ENCODE data around the gene TCHHL1.

Gene TCHHL1

GRCh38 chr1:152089014-152089674 lies at the start of gene TCHHL1:
TSS of gene TCHHL1 (minus strand) at chr1:152089064. CDS start at chr1:152088143, 921 bp downstream.
- TF ChIP-seq, protein P1, sequence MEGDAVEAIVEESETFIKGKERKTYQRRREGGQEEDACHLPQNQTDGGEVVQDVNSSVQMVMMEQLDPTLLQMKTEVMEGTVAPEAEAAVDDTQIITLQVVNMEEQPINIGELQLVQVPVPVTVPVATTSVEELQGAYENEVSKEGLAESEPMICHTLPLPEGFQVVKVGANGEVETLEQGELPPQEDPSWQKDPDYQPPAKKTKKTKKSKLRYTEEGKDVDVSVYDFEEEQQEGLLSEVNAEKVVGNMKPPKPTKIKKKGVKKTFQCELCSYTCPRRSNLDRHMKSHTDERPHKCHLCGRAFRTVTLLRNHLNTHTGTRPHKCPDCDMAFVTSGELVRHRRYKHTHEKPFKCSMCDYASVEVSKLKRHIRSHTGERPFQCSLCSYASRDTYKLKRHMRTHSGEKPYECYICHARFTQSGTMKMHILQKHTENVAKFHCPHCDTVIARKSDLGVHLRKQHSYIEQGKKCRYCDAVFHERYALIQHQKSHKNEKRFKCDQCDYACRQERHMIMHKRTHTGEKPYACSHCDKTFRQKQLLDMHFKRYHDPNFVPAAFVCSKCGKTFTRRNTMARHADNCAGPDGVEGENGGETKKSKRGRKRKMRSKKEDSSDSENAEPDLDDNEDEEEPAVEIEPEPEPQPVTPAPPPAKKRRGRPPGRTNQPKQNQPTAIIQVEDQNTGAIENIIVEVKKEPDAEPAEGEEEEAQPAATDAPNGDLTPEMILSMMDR (IDR thresholded peaks at IDR 0.05), result no peak

DNA sequence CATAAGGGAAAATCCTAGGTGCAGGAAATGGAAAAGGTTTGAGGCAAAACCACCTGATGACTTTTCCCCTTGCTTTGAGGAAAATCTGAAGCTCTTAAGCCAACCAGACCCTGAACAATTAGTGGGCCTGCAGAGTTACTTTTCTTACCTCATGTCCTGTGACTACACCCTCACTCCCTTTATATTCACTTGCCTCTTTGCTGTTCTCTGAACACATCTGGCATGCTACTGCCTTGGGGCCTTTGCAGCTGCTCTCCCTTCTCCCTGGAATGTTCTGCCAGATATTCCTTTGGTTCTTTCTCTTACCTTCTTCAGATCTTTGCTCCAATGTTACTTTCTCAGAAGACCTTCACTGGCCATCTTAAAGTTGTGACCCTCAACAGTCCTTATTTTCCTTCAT lies 48.4 kb upstream of the TCHHL1 start:
- TF ChIP-seq, protein P1 (IDR thresholded peaks at IDR 0.05), result no peak

DNA sequence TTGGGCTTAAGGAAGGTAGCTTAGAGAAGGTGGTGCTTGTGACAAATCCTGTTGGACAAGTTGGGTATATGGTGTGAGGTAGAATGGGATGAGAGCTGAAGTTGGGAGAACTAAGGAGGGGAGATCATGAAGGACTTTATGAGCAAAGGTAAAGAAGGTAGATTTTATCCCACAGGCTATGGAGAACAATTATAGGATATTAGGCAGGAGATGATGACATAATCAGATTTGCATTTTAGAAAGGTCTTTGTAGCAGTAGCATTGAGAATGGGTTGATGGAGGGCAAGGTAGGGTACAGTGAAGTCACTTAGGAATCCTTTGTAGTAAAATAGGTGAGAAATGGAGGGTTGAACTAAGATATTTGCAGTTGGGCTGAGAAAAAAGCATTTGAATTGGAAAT lies 41.3 kb upstream of the TCHHL1 start:
- TF ChIP-seq, protein P1 (IDR thresholded peaks at IDR 0.05), result no peak

GRCh38 chr1:152127673-152128072 lies 38.8 kb upstream of the TCHHL1 start:
- TF ChIP-seq, protein P1 (IDR thresholded peaks at IDR 0.05), result no peak

DNA sequence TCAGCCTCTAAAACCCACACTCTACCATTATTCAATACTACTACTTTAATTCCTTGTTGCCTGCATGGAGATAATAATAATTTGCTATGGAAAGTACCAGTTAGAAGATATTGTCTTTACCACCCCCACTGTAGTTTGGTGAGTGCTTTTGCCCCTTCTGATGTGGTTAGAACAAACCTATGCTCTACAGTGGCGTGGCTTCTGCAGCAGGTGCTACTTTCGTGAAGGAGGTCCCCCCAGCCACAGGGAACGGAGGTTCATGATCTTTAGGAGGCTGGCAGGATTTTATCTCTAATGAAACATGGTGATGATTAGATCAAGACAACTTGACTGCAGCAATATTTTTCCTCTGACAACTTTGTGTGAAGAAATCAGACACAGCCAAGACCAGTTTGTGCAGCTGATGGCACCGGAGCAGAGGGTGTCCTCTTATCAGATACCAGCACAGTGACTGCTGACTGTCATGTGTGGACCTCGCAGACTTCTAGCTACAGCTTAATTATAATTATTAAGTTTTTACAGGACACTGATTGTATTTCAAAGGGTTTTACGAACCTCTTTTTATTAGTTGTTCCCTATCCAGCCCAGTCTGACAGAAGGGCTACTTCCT lies 37.1 kb upstream of the TCHHL1 start:
- TF ChIP-seq, protein P1 (IDR thresholded peaks at IDR 0.05), result no peak

GRCh38 chr1:152118915-152119314 lies 30.1 kb upstream of the TCHHL1 start:
- TF ChIP-seq, protein P1 (IDR thresholded peaks at IDR 0.05), result no peak

GRCh38 chr1:152115344-152115743 lies 26.5 kb upstream of the TCHHL1 start, which contains the start of gene TCHH:
TSS of gene TCHH (minus strand) at chr1:152115444. CDS start at chr1:152114080, 1,364 bp downstream.
- TF ChIP-seq, protein P1 (IDR thresholded peaks at IDR 0.05), result no peak
